HepG2 (cell line): ENCODE measurements around the gene AGT. TPM values are rescaled to one million over a fixed set of nuclear protein-coding genes. Genes with fewer than 3 reads are reported as not detected.

Experiments used
- ELF4 ChIP-seq: sonication (generic); formaldehyde crosslinking; IDR thresholded peaks from 2 replicates; pipeline ENCODE4 v1.5.0; 2020; ENCODE audit warnings: missing genetic modification reagents, mild to moderate bottlenecking, moderate library complexity, borderline replicate concordance
- ISX ChIP-seq: sonication (generic); formaldehyde crosslinking; conservative IDR thresholded peaks from 2 replicates; pipeline ENCODE4 v1.5.0; 2020; ENCODE audit warnings: missing genetic modification reagents
- NR3C1 ChIP-seq: sonication (generic); formaldehyde crosslinking; IDR thresholded peaks from 2 replicates; pipeline ENCODE4 v1.4.0; 2020; ENCODE audit warnings: missing genetic modification reagents
- SALL1 ChIP-seq: sonication (generic); formaldehyde crosslinking; IDR thresholded peaks from 2 replicates; pipeline ENCODE4 v1.8.0; 2022; ENCODE audit warnings: mild to moderate bottlenecking, missing genetic modification reagents
- ZNF12 ChIP-seq: sonication (generic); formaldehyde crosslinking; IDR thresholded peaks from 2 replicates; pipeline ENCODE4 v1.5.0; 2020; ENCODE audit warnings: missing genetic modification reagents
- ZNF556 ChIP-seq: sonication (generic); formaldehyde crosslinking; IDR thresholded peaks from 2 replicates; pipeline ENCODE4 v1.4.0; 2020; ENCODE audit warnings: mild to moderate bottlenecking, missing genetic modification reagents, borderline replicate concordance
- ZNF569 ChIP-seq: sonication (generic); formaldehyde crosslinking; IDR thresholded peaks from 2 replicates; pipeline ENCODE4 v1.5.0; 2020; ENCODE audit warnings: mild to moderate bottlenecking, missing genetic modification reagents, moderate library complexity, borderline replicate concordance
- ZNF724P ChIP-seq: sonication (generic); formaldehyde crosslinking; IDR thresholded peaks from 2 replicates; pipeline ENCODE4 v1.8.0; 2022; ENCODE audit warnings: missing genetic modification reagents, borderline replicate concordance
- polyA plus RNA-seq, 8 experiments: library from polyadenylated mRNA; depleted of rRNA in 3 of 8; stranded (reverse) in 7 of 8; unstranded in 1 of 8; fragments of >200 nt; fragmentation: Illumina TruSeq in 4 of 8; extraction: Trizol in 4 of 8; gene quantifications; 2 replicates each; pipeline versions ENCODE4 v1.2.1 to v1.2.3, GENCODE V29; 2011 to 2016; ENCODE audit warnings: low read depth in 4 of 8, missing spikeins in 1 of 8, mixed read lengths in 1 of 8; ENCODE audit not compliant: insufficient read depth in 1 of 8
- total RNA-seq, 5 experiments: library from RNA; depleted of rRNA; stranded (reverse); fragments of >200 nt; fragmentation: Illumina TruSeq; extraction: Trizol; gene quantifications; 2 replicates each; pipeline ENCODE4 v1.2.3, GENCODE V29; 2016; ENCODE audit warnings: low read depth in 1 of 5
- TF ChIP-seq, protein P1 (sequence below): sonication (generic); formaldehyde crosslinking; IDR thresholded peaks from 2 replicates; pipeline ENCODE4 v1.4.0; 2020; ENCODE audit warnings: low read depth, missing genetic modification reagents
- TF ChIP-seq, protein P2 (sequence below): sonication (generic); formaldehyde crosslinking; IDR thresholded peaks from 2 replicates; pipeline ENCODE4 v1.4.0; 2020; ENCODE audit warnings: missing genetic modification reagents, borderline replicate concordance
- TF ChIP-seq, protein P3 (sequence below): sonication (generic); formaldehyde crosslinking; IDR thresholded peaks from 2 replicates; pipeline ENCODE4 v1.4.0; 2020; ENCODE audit warnings: mild to moderate bottlenecking, low read depth, missing genetic modification reagents
- TF ChIP-seq, protein P4 (sequence below): sonication (generic); formaldehyde crosslinking; IDR thresholded peaks from 2 replicates; pipeline ENCODE4 v1.4.0; 2020; ENCODE audit warnings: mild to moderate bottlenecking, missing genetic modification reagents

AGT gene
- total and polyA plus RNA-seq, 2 of the 13 experiments (the other 11 are each of a cell fraction or from before 2014, with no cell fraction given), result 892 to 2,071 TPM

- TF ChIP-seq, protein P1, sequence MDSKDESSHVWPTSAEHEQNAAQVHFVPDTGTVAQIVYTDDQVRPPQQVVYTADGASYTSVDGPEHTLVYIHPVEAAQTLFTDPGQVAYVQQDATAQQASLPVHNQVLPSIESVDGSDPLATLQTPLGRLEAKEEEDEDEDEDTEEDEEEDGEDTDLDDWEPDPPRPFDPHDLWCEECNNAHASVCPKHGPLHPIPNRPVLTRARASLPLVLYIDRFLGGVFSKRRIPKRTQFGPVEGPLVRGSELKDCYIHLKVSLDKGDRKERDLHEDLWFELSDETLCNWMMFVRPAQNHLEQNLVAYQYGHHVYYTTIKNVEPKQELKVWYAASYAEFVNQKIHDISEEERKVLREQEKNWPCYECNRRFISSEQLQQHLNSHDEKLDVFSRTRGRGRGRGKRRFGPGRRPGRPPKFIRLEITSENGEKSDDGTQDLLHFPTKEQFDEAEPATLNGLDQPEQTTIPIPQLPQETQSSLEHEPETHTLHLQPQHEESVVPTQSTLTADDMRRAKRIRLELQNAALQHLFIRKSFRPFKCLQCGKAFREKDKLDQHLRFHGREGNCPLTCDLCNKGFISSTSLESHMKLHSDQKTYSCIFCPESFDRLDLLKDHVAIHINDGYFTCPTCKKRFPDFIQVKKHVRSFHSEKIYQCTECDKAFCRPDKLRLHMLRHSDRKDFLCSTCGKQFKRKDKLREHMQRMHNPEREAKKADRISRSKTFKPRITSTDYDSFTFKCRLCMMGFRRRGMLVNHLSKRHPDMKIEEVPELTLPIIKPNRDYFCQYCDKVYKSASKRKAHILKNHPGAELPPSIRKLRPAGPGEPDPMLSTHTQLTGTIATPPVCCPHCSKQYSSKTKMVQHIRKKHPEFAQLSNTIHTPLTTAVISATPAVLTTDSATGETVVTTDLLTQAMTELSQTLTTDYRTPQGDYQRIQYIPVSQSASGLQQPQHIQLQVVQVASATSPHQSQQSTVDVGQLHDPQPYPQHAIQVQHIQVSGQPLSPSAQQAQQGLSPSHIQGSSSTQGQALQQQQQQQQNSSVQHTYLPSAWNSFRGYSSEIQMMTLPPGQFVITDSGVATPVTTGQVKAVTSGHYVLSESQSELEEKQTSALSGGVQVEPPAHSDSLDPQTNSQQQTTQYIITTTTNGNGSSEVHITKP (CRISPR knock-in tag), result no peak
- TF ChIP-seq, protein P2, sequence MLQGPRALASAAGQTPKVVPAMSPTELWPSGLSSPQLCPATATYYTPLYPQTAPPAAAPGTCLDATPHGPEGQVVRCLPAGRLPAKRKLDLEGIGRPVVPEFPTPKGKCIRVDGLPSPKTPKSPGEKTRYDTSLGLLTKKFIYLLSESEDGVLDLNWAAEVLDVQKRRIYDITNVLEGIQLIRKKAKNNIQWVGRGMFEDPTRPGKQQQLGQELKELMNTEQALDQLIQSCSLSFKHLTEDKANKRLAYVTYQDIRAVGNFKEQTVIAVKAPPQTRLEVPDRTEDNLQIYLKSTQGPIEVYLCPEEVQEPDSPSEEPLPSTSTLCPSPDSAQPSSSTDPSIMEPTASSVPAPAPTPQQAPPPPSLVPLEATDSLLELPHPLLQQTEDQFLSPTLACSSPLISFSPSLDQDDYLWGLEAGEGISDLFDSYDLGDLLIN (CRISPR knock-in tag), result no peak
- TF ChIP-seq ZNF724P (0 out of 2 replicates have a peak, but pooled peaks have one; percentile 33), NR3C1 (no peak), ZNF569 (no peak), SALL1 (CRISPR knock-in tag) (peak; percentile 98), ZNF12 (no peak; the same call in 1 of the 2 replicates), ELF4 (CRISPR knock-in tag) (peak; percentile 82; the same call in 1 of the 2 replicates), ISX (CRISPR knock-in tag) (no peak), ZNF556 (CRISPR knock-in tag) (peak; percentile 75; the same call in 1 of the 2 replicates)
- TF ChIP-seq, protein P3, sequence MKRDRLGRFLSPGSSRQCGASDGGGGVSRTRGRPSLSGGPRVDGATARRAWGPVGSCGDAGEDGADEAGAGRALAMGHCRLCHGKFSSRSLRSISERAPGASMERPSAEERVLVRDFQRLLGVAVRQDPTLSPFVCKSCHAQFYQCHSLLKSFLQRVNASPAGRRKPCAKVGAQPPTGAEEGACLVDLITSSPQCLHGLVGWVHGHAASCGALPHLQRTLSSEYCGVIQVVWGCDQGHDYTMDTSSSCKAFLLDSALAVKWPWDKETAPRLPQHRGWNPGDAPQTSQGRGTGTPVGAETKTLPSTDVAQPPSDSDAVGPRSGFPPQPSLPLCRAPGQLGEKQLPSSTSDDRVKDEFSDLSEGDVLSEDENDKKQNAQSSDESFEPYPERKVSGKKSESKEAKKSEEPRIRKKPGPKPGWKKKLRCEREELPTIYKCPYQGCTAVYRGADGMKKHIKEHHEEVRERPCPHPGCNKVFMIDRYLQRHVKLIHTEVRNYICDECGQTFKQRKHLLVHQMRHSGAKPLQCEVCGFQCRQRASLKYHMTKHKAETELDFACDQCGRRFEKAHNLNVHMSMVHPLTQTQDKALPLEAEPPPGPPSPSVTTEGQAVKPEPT (CRISPR knock-in tag), result no peak
- TF ChIP-seq, protein P4, sequence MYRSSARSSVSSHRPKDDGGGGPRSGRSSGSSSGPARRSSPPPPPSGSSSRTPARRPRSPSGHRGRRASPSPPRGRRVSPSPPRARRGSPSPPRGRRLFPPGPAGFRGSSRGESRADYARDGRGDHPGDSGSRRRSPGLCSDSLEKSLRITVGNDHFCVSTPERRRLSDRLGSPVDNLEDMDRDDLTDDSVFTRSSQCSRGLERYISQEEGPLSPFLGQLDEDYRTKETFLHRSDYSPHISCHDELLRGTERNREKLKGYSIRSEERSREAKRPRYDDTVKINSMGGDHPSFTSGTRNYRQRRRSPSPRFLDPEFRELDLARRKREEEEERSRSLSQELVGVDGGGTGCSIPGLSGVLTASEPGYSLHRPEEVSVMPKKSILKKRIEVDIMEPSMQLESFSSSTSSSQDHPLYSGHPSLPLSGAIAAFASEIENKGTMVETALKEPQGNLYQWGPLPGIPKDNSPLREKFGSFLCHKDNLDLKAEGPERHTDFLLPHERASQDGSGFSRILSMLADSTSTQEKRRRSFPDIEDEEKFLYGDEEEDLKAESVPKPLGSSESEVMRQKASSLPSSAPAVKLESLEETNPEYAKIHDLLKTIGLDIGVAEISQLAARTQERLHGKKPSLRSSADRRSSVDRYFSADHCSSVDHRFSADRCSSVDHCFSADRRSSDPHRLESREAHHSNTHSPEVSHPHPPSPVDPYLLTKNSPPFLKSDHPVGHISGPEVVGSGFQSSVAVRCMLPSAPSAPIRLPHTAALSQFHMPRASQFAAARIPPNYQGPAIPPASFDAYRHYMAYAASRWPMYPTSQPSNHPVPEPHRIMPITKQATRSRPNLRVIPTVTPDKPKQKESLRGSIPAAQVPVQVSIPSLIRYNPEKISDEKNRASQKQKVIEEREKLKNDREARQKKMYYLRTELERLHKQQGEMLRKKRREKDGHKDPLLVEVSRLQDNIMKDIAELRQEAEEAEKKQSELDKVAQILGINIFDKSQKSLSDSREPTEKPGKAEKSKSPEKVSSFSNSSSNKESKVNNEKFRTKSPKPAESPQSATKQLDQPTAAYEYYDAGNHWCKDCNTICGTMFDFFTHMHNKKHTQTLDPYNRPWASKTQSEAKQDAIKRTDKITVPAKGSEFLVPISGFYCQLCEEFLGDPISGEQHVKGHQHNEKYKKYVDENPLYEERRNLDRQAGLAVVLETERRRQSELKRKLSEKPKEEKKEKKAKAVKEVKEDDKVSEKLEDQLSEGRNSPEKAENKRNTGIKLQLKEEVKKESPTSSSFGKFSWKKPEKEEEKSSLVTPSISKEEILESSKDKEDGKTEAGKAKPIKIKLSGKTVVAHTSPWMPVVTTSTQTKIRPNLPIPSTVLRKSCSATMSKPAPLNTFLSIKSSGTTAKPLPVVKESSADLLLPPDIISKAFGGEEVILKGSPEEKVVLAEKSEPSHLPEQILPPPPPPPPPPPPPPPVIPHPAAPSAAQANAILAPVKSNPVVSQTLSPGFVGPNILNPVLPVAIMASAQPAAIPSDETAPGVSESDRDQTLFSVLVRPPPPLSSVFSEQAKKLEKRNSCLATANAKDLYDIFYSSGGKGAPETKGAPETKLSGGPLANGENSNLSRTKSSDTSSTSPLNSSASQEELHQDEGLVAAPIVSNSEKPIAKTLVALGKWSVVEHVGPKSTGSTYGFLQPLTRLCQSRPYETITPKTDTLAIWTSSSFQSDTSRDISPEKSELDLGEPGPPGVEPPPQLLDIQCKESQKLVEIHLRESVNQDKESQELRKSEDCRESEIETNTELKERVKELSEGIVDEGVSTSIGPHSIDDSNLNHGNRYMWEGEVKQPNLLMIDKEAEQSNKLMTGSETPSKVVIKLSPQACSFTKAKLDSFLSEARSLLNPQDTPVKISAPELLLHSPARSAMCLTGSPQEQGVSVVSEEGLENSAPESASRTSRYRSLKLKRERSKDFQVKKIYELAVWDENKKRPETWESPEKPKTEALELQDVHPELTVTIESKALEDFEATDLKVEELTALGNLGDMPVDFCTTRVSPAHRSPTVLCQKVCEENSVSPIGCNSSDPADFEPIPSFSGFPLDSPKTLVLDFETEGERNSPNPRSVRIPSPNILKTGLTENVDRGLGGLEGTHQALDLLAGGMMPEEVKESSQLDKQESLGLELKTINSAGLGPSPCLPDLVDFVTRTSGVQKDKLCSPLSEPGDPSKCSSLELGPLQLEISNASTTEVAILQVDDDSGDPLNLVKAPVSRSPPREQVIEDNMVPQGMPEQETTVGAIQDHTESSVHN (CRISPR knock-in tag), result no peak
These were observed 5.0 kb downstream of the AGT start (continued) for GRCh38 chr1:230708631-230709580.
